ENCODE data around the gene HSBP1L1.
A peak's percentile ranks its signal among the peaks of the same experiment; 100 is the strongest.
"Not testable (repeated sequence)": the region's sequence is repeated elsewhere in the genome, so short reads cannot be mapped to it uniquely, and the experiment has no call there.

HSBP1L1 gene

DNA sequence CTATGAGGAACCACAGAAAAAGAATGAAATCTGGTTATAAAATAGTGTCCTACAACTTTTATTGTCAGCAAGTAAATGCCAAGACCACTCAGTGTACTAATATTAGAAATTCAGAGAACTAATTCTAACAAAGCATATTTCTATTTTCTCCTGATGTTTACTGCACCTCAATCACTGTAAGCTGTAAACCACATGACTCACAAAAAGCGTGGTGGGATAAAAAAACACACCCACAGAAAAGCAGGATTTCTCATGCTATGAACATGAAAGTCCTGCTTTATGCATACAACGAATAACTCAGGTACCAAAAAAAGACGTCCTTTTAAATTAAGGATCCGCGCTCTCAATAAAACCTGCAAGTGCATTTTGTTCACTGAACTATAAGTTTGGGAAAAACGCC lies 23.1 kb downstream of the HSBP1L1 start:
- no peak for DNase-seq

DNA sequence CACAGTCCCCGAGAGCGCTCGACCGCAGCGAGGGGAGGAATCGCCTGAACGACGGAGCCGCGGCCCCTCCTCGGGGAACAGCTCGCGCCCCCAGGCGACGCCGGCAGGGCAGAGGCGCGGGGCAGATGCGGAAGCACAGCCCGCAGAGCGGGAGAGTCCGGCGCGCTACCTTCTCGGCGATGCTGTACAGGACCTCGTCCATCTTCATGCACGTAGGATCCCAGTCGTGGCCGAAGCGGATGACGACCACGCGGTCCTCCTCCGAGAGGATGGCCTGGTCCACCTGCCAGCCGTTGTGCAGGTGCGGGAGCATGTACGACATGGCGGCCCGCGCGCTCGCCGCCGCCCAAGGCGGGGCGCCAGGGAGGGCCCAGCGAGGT lies 23.6 kb downstream of the HSBP1L1 start:
- DNase-seq = peak in 6 of 14 donors; percentile 55 to 88 (median 80)

DNA sequence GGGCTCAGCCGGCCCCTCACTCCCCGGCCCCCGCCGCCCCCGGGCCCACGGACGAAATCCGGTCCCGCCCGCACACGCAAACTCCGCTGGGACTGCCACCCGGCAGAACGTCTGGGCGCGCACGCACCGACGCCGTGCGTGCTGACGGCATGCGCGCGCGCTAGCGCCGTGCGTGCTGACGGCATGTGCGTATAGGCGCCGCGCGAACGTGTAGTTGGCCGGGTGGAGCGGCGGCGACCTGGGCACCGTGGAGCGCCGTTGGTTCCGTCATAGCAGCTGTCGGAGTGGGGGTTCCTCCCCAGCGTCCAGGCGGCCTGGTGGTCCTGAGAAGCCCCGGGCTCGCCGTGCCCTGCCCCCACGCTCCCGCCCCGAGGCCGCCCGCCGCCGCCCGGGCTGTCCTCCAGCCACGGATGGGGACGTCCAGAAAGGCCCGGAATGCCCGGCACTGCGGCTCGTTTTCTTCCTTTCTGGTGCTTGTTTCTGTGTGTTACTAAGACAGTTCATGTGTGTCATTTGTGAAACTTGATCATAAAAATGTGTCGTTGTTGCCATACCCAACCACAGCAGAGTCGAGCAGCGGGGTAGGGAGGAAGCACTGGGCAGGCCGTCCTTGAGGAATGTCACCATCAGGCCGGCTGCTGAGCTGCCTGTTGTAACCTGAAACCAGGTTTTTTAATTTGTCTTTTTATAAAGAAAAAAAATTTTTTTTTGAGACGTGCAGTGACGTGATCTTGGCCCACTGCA lies 24.2 kb downstream of the HSBP1L1 start, which contains the start of gene TXNL4A:
TSS of gene TXNL4A (minus strand) at position 113 of the 744 bp plus-strand sequence. CDS start 171 bp downstream, outside the sequence.
- peak in 13 of 14 donors; percentile 11 to 89 (median 81) for DNase-seq

DNA sequence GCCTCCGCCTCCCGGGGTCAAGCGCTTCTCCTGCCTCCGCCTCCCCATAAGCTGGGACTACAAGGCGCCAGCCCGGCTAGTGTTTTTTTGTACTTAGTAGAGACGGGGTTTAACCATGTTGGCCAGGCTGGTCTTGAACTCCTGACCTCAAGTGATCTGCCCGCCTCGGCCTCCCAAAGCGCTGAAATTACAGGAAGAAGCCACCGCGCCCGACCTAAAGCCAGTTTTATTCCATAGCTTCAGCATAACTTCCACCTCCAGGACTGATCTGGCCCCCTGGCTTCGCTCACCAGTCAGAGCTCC lies 24.7 kb downstream of the HSBP1L1 start:
- DNase-seq = no peak

DNA sequence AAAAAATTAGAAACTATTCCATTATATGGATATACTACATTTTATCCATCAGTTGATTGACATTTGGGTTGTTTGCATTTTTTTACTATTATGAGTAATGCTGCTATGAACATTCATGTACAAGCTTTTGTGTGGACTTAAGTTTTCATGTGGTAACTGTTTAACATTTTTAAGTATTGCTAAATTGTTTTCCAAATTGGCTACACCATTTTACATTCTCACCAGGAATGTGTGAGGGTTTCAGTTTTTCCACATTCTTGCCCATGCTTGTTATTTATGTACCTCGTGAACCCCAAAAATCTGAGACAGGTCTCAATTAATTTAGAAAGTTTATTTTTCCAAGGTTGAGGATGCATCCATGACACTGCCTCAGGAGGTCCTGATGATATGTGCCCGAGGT lies 27.1 kb downstream of the HSBP1L1 start:
- DNase-seq = no peak

DNA sequence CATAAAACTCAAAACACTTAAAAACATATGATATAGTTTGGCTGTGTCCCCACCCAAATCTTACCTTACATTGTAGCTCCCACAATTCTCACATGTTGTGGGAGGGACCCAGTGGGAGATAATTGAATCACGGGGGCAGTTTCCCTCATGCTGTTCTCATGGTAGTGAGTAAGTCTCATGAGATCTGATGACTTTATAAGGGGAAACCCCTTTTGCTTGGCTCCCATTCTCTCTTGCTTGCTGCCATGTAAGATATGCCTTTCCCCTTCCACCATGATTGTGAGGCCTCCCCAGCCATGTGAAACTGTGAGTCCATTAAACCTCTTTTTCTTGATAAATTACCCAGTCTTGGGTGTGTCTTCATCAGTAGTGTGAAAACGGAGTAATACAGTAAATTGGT lies 35.3 kb downstream of the HSBP1L1 start:
- not testable (repeated sequence) for DNase-seq

DNA sequence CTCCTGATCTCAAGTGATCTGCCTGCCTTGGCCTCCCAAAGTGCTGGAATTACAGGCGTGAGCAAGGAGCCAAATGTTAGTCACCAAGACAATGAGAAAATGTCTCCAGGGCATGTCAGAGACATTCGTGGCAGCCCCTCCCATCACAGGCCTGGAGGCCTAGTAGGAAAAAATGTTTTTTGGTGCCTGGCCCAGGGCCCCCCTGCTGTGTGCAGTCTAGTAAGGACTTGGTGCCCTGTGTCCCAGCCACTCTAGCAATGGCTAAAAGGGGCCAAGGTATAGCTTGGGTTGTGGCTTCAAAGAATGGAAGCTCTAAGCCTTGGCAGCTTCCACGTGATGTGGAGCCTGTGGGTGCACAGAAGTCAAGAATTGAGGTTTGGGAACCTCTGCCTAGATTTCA lies 36.4 kb downstream of the HSBP1L1 start:
- no peak for DNase-seq

DNA sequence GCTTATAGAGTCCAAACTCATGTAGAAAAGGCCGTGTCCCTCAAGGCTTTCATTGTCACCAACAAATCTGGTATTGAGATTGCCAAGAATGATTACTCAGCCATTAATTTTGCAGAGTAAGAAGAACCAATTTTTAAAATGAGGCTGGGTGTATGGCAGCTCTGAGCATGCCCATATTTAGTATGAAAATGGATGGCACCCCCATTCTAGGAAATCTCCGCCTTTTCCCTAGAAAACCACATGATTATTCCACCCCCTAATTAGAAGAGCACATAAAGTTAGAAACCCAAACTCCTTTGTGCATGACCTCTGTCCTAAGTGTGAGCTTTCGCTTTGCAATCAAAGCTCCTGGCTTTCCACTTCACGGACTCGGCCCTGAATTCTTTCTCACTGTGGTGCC lies 38.0 kb downstream of the HSBP1L1 start:
- no peak for DNase-seq

DNA sequence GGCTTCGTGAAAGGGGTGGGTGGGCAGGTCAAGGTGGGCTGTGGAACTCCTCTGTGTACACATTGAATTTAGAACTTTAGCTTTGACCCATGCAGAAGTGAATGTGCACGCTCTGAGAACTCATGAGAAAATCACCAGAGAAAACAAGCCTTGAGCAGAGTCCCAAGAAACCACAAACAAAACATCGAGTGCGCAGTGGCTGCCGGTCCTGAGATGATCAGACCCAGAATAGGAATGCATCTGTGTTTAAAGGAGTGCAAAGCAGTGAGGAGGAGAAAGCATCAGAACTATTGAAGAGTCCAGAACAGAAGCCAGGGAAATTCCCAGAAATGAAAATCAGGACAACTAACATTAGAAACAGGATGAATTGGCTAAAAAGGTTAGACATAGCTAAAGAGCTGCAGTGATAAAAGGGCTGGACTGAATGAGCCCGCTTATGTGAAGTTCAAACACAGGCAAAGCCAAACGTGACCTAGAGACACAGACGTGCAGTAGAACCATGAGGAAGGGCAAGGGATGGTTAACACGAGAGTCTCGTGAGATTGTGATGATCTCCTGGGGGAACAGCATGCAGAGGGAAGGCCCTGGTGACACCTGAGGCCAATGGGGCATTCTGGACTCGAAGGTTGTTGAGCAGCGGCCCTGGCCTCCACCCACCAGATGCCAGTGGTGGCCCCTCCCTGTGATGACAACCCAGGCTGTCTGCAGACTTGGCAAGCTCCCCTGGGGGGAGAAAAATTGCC lies 40.3 kb downstream of the HSBP1L1 start:
- DNase-seq = no peak

DNA sequence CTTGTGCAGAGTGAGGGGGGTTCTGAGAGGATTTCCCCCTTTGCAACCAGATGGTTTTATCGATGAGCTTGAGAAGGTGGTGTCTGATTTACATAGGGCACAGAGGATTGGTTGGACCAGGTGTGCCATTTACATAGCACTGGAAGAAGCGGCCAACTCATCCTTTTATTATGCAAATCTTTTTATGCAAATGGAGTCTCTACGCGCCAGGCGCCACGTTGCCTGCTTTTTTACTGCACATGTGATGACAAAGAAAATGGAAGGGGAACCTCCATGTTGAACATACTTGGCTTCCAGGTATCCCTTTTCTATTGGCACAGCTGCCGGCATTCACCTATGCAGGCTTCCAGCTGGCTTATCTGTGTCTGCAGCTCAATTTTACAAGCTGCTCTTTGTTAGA lies 42.3 kb downstream of the HSBP1L1 start:
- DNase-seq = no peak

DNA sequence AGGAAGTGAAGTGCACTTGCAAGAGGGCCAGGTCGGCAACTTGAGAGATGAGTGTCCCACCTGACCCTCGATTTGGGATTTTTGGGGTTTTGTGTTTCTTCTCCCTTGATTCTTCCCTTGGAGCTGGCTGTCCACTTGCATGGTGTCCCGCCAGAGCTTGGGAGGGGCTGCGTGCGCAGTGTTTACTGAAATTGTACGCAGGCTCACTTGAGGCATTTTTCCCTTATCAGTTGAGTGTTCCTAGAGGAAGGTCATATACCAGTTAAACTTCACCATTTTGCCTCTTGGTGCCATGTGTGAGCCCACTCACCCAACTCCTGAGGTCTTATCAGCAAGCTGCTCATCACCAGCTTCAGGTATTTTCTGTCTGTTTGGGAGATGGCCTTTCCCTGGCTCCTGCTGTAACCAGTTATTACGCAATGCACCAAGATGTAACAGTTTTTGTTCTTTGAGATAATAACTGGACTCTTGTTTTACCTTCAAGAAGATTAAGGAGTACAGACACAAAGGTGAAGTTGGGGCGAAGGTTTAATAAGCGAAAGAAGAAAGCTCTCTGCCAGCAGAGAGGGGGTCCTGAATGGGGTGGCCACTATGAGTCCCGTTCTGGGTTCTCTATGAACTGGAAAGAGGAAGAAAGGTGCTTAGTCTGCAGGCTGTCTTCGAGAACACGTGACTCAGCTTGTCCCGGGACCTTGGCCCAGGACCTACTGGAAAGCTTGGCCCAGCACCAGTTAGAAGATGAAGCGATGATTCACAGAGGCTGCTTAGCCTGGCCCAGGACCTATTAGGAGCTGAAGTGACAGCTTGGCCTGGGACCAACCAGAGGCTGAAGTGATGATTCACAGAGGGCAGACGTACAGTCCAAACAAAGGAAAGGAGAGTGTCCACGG lies 45.5 kb downstream of the HSBP1L1 start:
- DNase-seq = peak in 4 of 14 donors; percentile 3 to 82 (median 30)

DNA sequence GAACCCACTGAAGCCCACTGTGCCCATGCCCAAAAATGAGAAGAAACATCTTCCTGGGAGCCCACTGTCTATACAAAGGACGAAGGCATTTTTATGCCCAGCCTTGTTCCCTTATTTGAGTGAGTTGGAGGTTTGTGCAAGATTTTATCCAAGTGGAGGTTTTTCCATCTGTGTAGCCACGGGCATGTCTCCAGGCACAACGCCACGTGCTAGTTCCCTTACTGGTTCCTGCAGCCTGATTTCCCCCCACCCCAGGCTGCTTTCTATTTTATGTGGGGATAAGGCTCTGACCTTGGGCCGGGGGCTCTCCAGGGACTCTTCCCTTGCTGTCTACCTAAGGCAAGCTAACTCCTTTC lies 46.1 kb downstream of the HSBP1L1 start:
- no peak for DNase-seq

DNA sequence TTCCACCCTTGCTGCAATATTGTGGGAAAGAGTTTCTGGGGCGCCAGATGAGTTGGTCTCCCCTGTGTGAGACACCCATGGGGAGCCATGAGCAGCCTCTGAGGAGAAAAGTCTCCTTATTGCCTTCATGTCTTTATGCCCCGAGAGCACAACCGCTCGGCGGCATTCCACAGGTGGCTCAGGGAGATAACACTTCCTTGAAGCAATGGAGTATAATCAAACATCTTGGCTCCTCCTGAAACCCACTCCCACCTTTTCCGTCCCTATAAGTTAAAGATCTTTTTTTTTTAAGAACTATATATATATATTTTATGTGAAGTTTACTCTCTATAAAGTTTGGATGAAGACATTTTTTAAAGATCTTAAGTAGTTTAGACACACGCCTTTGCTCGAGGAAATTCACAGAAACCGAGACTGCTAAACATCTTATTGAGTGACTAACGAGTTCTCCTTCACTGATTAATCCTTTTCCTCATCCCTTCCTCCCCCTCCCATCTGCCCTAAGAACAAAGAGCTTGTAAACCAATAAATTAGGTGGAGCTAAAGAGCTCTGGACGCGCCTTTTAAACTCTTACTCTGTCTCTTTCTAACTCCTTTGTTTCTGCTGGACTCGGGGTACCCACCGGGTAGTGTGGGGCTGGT lies 47.2 kb downstream of the HSBP1L1 start:
- DNase-seq = not testable (repeated sequence)

DNA sequence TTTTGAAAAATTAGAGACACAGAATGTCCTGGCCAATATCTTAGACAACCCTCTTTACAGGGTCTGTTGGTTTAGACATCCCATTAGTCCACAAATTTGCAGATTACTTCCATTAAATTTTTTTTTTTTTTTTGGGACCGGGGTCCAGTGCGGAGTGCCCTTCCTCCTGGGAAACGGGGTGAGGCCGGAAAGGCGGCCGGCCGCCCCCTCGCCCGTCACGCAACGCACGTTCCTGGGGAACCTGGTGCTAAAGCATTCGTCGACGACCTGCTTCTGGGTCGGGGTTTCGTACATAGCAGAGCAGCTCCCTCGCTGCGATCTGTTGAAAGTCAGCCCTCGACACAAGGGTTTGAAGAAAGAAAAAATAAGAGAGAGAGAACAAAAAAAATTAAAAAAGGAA lies 48.3 kb downstream of the HSBP1L1 start:
- no peak for DNase-seq
